GM13977 (cell line): ENCODE measurements around the gene HDAC9.

ENCODE experiments used
- DNase-seq: peaks from one replicate; pipeline ENCODE4 v3.0.0; 2012; ENCODE audit warnings: low spot score
- in situ Hi-C: fragments of 300-500 bp; cut with MboI; formaldehyde crosslinking; loops from one replicate; pipeline ENCODE4 v1.12.0; 2022; ENCODE audit warnings: low sequenced_read_pairs, low pct_unique_long_range_greater_than_20kb, mixed read lengths, inconsistent platforms; ENCODE audit not compliant: unreplicated experiment
- TF ChIP-seq, protein P1 (sequence below): IDR thresholded peaks from 2 replicates; pipeline ENCODE4 v1.5.1; 2012; ENCODE audit warnings: mild to moderate bottlenecking, control low read depth; ENCODE audit not compliant: insufficient read depth; ENCODE audit errors: extremely low read depth, missing control alignments

The HDAC9 gene

DNA sequence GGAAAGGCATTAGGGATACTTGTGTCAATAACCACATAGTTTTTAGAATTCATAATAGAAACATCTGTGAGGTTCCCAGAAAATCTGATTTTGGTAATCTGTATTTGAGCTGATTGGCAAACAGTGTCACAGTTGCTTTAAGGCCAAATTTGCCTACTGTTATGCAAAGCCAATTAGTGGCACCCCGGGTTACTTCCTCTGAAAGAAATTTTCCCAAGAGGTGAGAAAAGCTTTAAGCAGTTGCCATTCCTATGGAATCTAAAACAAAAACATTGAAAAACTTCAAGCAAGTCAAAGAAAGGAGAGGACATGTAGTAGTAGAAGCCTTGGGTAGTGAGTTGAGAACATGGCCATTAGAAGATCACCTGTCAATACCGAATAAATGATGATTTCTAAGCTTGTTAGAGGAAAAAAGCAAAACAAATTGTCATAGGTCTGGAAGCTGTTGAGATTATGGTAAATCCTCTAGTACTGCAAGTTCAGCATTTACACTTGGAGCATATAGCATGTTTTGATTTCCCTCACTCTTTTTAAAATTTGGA lies 445.1 kb downstream of the HDAC9 start:
- TF ChIP-seq, protein P1, sequence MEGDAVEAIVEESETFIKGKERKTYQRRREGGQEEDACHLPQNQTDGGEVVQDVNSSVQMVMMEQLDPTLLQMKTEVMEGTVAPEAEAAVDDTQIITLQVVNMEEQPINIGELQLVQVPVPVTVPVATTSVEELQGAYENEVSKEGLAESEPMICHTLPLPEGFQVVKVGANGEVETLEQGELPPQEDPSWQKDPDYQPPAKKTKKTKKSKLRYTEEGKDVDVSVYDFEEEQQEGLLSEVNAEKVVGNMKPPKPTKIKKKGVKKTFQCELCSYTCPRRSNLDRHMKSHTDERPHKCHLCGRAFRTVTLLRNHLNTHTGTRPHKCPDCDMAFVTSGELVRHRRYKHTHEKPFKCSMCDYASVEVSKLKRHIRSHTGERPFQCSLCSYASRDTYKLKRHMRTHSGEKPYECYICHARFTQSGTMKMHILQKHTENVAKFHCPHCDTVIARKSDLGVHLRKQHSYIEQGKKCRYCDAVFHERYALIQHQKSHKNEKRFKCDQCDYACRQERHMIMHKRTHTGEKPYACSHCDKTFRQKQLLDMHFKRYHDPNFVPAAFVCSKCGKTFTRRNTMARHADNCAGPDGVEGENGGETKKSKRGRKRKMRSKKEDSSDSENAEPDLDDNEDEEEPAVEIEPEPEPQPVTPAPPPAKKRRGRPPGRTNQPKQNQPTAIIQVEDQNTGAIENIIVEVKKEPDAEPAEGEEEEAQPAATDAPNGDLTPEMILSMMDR, result no peak
- in situ Hi-C loops, result no loop called here
- DNase-seq, result no peak

DNA sequence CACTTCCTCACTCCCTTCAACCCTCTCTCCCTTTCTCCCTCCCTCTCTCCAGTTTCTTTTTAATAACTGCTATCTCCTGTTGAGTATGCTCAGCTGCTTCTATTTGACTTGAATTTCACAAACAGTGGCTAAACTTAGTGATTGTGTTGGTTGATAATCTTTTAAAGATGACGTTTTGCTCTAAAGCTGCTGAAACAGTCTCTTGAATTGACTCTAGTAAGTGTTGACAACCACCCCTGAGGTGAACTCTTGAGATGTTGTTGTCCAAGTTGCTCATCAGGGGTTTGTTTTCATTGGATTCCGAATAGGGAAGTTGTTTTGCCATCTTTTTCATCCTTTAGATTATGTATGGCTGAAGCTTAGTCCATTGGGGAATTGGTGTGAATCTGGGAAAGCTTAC lies 445.7 kb downstream of the HDAC9 start:
- DNase-seq, result no peak
- TF ChIP-seq, protein P1, result no peak
- in situ Hi-C loops, result no loop called here

DNA sequence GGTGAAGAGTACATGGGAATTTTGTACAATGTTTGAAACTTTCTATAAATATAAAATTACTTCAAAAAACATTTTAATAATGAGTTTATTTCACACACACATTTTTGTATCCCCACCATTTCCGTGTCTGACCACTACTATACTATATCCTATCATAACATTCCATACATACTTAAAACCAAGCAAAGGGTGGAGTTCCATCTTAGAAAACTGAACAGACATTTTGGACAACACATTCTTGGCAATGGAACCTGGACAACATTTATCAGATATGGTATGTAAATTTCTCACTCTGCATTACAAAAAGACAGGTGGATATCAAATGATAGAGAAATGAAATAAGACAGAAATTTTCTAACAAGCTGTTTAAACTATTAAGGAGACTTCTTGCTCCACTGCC lies 453.0 kb downstream of the HDAC9 start:
- in situ Hi-C loops, result no loop called here
- TF ChIP-seq, protein P1, result no peak

DNA sequence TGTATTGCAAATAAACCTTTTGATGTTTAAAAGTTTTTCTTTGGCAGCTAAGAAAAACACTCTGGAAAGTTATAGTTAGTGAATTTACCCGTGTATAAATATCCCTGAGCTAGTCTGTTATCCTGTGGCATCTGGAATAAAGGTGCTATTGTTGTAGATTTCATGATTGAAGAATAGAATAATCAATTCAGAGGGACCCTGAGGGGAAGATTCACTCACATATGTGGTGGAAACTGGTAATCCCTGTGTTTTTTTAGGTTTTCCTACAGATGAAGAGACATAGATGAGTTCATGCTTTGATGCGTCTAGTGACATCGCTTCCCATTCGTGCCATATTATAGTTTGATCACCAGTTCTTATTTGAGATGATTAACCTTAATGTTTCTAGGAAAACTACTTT lies 457.3 kb downstream of the HDAC9 start:
- DNase-seq, result no peak
- TF ChIP-seq, protein P1, result no peak
- in situ Hi-C loops, result no loop called here

More for the DNA sequence above, 453.0 kb downstream of the HDAC9 start:
- no peak for DNase-seq

DNA sequence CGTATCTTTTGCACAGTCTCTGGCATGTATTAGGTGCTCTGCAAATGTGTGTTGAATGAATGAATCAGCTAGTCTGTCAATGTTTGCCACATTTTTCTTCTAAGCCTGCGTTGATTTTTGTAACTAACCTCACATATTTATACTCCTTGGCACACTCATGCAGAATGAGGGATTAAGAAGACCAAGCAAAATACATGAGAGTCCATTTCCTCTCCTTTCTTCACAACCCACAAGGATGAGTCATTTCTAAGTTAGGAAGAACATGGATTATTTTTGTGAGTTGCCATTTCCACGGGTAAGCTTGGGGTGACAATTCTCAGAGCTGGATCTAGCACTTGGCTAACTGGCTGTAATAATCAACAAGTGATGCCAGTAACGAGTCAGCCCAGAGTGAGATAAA lies 463.1 kb downstream of the HDAC9 start:
- DNase-seq, result no peak
- in situ Hi-C loops, result no loop called here
- TF ChIP-seq, protein P1, result no peak

DNA sequence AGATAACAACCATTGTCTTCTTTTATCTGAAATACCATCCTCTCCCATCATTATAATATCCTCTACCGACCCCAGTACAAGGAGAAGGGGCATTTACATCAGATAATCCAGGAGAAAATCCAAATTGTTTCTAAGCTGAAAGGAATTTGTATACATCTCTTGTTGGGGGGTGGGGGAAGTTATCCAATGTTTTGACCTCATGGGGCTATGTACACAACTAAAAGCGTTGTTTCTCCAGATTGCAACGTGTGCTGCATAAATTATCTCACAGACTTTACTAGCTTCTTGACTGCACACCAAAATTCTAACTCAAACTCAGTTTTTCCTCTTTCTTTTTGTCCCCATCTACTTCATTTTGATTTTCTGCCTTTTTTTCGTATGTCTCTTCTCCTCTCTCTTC lies 465.2 kb downstream of the HDAC9 start:
- TF ChIP-seq, protein P1, result no peak
- DNase-seq, result no peak
- in situ Hi-C loops, result no loop called here

DNA sequence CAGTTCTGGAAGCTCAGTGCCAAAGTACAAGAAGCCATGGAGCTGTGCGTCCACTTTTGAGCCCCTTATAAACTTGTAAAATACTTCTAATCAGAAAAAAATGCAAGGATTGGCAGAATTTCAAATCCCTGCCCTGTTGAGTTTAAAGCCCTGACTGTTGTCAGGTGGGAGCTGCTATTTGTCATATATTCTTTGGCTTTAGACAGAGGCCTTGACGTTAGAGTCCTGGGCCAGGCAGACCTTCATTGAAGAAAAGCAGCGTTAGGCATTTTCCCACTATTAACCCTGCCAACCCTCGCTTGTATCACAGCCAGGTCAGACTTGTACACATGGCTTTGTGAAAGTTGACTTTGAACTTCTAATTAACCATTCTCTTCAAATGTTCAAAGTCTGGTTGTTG lies 466.5 kb downstream of the HDAC9 start:
- DNase-seq, result no peak
- TF ChIP-seq, protein P1, result no peak
- in situ Hi-C loops, result no loop called here
